Stimulated activated CD8-positive, alpha-beta memory T cell treated with anti-CD3 and anti-CD28 coated beads, Interleukin-4, amount 100 ng/mL, for 48 hours (primary cell): ENCODE data around the gene SCGN.

Source experiments
- DNase-seq: peaks from one replicate; pipeline ENCODE4 v3.0.0-alpha.2; 2020

Gene SCGN

DNA sequence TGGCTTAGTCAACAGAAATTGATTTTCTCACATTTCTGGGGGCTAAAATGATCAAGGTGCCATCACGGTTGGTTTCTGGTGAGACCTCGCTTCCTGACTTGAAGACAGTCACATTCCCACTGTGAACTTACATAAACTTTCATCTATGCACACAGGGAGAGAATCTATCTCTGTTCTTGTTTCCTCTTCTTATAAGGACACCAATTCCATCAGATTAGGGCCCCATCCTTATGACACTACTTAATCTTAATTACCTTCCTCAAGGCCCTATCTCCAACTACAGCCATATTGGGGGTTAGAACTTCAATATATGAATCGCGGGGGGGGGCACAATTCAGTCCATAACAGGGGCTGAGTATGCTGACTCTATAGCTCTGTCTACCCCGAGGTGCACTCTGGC is 10.6 kb upstream of the SCGN start:
- no peak for DNase-seq

GRCh38 chr6:25641940-25642666 is 9.9 kb upstream of the SCGN start:
- no peak for DNase-seq

DNA sequence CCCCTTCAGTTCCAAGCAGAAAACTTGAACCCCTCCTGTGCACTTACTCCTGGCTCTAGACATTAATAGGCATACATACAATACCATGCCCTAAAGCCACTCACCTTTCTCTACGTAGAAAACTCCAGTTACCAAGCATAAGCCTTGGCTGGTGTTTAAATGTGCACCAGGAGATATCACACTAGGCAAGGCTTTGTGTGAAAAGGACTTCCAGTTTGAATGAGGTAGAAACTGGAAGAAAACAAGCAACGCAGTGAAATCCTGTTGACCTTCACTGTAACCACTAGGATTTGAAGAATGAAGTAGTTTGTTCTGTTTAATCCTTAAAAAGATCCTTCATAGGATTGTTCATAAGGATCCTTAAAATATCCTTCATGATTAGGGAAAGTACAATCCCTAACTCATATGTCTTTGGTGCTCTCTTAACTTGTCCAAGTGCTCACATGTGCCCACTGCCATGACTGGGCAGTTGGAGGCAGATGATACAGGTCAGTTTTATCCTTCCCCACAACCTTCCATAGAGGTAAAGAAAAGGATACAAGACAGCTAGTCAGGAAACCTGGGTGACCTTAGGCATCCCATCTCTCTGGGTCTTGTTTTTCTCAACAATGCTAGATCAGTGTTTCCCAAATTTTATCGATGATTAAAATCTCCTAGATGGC is 9.2 kb upstream of the SCGN start:
- no peak for DNase-seq

- DNase-seq = no peak
These were observed 6.1 kb upstream of the SCGN start for GRCh38 chr6:25645916-25646315.

- DNase-seq = no peak
These were observed 2.4 kb upstream of the SCGN start for GRCh38 chr6:25649611-25650010.

DNA sequence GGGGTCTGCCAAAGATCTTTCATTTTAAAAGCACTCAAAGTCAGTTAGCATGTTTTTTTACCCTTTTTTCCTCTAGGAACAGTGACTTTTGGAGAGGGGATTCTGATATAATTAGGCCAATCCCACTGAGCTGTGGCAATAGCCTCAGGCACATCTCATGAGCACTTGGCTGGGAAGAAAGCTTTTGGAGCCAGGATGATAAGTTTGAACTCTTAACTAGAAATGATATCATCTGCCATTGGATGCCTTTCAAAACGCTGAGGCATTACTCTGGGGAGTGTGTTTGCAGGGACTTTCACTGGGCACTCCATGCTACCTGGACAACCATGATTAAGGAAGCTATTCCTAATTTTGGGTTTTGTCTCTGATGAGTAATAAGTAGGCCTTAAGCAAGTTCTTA is 3.7 kb downstream of the SCGN start:
- no peak for DNase-seq

GRCh38 chr6:25659633-25660368 is 7.8 kb downstream of the SCGN start:
- no peak for DNase-seq

GRCh38 chr6:25660512-25660911 is 8.5 kb downstream of the SCGN start:
- peak; percentile 47 for DNase-seq

DNA sequence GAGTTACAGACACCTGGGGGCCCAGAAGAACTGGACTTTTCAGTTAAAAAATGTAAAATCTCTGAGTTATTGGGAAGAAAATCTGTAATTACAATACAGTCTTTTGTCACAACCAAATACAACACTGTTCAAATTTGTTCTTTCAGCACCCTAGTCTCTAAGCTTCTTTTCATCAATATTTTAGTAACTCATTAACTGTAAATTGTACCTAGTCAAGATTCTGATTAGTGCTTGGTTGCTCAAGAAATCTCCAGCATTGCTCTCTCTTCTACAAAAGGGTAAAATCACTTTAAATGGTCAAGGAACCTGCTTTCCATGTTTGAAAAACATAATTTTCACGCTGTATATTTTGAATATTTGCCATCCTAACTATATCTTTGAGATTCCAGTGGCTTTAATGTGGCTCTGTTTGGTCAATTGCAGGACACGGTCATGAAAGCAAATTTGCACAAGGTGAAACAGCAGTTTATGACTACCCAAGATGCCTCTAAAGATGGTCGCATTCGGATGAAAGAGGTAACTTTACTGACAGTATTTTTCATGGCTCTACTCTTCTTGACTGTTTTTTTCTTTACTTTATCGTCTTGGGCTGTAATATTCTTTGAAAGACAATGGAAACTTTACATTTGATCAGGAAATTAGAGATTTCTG is 9.2 kb downstream of the SCGN start:
- no peak for DNase-seq

DNA sequence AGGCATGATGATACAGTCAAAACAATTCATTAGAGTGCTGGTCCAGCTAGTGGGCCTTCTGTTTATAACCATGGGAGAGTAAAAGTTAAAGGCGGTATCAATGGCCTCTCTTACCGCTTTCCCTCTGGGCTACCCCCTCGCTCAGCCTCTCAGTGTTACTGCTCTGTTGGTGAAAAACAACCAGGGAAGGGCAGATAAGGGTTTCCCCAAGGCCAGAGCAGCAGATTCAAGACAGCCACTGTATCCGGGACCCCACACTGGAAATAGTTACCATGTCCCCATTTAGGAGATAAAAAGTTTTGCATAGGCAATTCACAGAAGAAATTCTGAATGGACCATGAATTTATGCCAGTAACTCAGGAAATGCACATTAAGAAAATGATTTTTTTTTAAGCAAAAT is 13.4 kb downstream of the SCGN start:
- DNase-seq = no peak

DNA sequence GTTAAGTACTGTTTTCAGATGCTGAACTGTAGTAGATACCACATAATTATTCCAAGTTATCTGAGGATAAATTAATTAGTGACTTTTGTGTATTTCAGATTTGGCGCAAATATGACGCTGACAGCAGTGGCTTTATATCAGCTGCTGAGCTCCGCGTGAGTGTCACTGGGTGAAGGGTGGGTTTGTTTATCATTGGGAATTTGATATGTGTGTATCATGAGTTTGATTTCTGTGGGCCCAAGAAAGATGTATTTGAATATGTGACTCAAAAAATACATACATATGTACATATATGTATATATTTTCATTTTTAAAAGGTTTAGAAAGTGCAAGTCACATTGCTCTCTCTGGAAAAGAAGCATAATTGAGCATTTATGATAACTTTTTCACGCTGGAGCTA is 17.4 kb downstream of the SCGN start:
- no peak for DNase-seq

GRCh38 chr6:25670208-25670607 is 18.2 kb downstream of the SCGN start:
- no peak for DNase-seq

- DNase-seq = no peak
These were observed 18.9 kb downstream of the SCGN start for GRCh38 chr6:25670793-25671513.

DNA sequence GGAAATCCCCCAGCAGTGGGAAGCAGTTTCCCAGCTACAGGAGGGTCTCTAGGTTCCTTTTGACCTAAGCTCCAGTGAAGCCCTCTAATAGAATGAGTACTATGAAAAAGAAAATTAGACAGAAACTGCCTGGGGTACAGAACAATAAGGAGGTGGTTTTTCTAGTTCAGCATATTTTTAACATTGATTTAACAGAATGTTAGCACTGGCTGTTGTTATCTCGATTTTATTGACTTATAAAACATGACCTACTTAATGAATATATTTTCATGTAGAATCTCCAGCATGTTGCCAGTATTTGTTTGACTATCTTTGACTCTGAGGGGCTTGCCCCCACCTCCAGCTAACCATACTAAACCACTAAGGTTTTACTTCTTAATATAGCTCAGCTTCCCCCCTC is 19.6 kb downstream of the SCGN start:
- no peak for DNase-seq

- DNase-seq = no peak
These were observed 23.2 kb downstream of the SCGN start for GRCh38 chr6:25675167-25675566.

DNA sequence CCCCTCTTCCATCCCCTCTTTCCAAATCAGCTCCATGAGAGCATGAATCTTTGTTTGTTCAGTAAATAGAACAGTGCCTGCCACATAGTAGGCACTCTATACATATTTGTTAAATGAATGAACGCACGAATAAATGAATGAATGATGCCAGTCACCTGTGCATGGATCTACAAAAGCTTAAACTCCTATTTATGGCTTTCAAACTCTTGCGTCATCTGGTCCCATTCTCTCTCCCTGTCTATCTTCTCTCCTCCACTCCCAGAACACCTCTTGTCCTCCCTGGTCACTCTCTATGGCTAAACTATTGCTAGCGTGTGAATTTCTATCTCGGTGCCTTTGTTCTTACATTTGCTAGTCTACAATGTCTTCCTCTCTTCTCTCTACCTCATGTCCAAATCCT is 24.8 kb downstream of the SCGN start:
- no peak for DNase-seq

GRCh38 chr6:25681848-25682247 is 29.8 kb downstream of the SCGN start:
- DNase-seq = no peak

GRCh38 chr6:25682324-25682723 is 30.3 kb downstream of the SCGN start:
- DNase-seq = no peak

DNA sequence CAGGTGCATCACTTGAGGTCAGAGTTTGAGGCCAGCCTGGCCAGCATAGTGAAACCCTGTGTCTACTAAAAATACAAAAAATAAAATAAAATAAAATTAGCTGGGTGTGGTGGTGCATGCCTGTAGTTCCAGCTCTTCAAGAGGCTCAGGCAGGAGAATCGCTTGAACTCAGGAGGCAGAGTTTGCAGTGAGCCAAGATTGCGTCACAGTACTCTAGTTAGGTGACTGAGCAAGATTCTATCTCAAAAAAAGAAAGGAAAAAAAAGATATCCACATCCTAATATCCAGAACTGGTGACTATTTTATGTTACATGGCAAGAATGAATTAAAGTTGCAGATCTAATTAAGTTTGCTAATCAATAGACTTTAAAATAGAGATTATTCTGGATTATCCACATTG is 32.5 kb downstream of the SCGN start:
- no peak for DNase-seq

DNA sequence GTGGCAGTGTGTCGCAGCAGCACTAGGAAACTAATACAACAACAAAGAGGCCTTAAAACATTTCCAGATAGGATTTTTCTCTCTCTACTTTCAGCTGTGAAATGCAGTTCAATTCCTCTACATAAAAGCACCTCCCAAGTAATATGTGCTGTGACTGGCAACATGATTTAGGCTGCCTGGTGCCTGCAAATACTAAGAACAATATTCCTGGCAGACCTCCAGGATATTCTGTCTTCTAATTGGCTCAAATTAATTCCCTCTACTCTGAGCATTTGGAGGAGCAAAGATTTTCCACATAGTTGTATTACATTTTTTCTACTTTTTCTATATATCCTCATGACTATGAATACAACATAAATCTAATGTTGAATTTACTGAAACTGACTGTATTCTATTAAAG is 33.2 kb downstream of the SCGN start:
- DNase-seq = no peak

- DNase-seq = no peak
These were observed 33.9 kb downstream of the SCGN start for GRCh38 chr6:25685896-25686295.

DNA sequence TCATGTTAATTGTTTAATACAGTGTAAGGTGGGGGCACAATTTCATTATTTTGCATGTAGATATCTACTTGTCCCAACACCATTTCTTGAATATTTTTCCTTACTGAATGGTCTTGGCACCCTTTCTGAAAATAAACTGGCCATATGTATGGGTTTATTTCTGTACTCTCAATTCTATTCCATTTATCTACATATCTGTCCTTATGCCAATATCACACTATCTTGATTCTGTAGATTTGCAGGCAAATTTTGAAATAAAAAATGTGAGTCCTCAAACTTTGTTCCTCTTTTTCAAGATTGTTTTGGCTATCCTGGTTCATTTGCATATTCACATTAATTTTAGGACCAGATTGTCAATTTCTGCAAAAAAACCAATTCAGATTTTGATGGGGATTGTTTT is 34.8 kb downstream of the SCGN start:
- DNase-seq = no peak

DNA sequence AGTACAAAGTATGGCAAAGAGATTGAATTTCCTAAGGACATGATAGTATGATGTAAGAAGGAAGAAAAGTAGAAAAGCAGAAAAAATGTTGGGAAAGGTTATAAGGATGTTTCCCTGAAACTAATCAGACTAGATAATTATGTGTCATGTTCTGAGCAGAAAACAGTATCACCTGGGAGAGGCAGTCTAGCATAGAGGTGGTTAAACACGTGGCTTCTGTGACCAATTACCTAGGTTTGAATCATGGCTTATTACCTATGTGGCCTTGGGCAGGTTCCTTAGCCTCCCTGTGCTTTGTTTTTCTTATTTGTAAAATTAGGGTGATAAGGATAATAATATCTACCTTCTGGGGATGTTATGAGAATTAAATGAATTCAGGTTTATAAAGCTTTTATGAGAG is 38.0 kb downstream of the SCGN start:
- DNase-seq = no peak
